AG04449 (cell line): ENCODE data around the gene ANKHD1.

Source experiments
- CTCF ChIA-PET: fragments of 350-600 bp; formaldehyde crosslinking; extraction: SDS; loops from one replicate; lab custom pipeline; 2021; ENCODE audit warnings: antibody characterized with exemption; lab: Yijun Ruan, JAX
- POLR2A ChIA-PET: fragments of 400-600, 350-600 bp; formaldehyde crosslinking; extraction: SDS; loops from one replicate; lab custom pipeline; 2020; ENCODE audit warnings: antibody characterized with exemption, inconsistent platforms; lab: Yijun Ruan, JAX
- DNase-seq: peaks from one replicate; pipeline ENCODE4 v3.0.0-alpha.2; 2010; ENCODE audit warnings: low read depth, low spot score
- H3K4me3 ChIP-seq: 2 replicates; pipeline ENCODE4 v1.5.1; 2011; ENCODE audit warnings: low read depth, mild to moderate bottlenecking, control low read depth, low read length
- CTCF ChIP-seq: IDR thresholded peaks from one replicate; pipeline ENCODE4 v1.5.1; 2011; ENCODE audit warnings: mild to moderate bottlenecking, moderate library complexity, low read length, control low read depth, inconsistent platforms; ENCODE audit not compliant: insufficient read depth; ENCODE audit errors: missing control alignments

Gene ANKHD1

GRCh38 chr5:140381972-140382371 is 19.7 kb upstream of the ANKHD1 start:
- ChIA-PET POLR2A (no interaction called here), CTCF (interaction anchor here (0.6 to 2.6 kb wide), 3 partner anchors 9 to 21 kb away, joined by 3 to 22 read pairs (median 8); no protein-coding TSS in a partner anchor)
- DNase-seq: no peak
- TF ChIP-seq CTCF: no peak
- H3K4me3 ChIP-seq: no peak overlapping the region

GRCh38 chr5:140382866-140383265 is 18.8 kb upstream of the ANKHD1 start:
- no peak for DNase-seq
- no peak overlapping the region for H3K4me3 ChIP-seq
- CTCF ChIA-PET: interaction anchor here (2.2 to 2.6 kb wide), 2 partner anchors 10 to 19 kb away, joined by 8 to 22 read pairs; no protein-coding TSS in a partner anchor
- POLR2A ChIA-PET: no interaction called here
- no peak for TF ChIP-seq CTCF

- no peak overlapping the region for H3K4me3 ChIP-seq
- no peak for TF ChIP-seq CTCF
- DNase-seq: no peak
- ChIA-PET CTCF (interaction anchor here (1.5 to 2.2 kb wide), 2 partner anchors 20 to 32 kb away, joined by 3 to 8 read pairs; no protein-coding TSS in a partner anchor), POLR2A (no interaction called here)
Measured at GRCh38 chr5:140383300-140383699, 18.3 kb upstream of the ANKHD1 start.

GRCh38 chr5:140388052-140388451 is 13.6 kb upstream of the ANKHD1 start:
- POLR2A ChIA-PET: no interaction called here

GRCh38 chr5:140391312-140391711 is 10.3 kb upstream of the ANKHD1 start:
- ChIA-PET CTCF (interaction anchor here (1.0 to 3.7 kb wide), 2 partner anchors 18 to 32 kb away, joined by 3 to 20 read pairs; no protein-coding TSS in a partner anchor), POLR2A (no interaction called here)
- no peak for DNase-seq
- no peak overlapping the region for H3K4me3 ChIP-seq
- TF ChIP-seq CTCF: no peak

More at GRCh38 chr5:140388052-140388451, 13.6 kb upstream of the ANKHD1 start:
- TF ChIP-seq CTCF: no peak
- no peak for DNase-seq
- CTCF ChIA-PET: interaction anchor here (0.9 to 3.8 kb wide), 4 partner anchors 10 to 147 kb away, joined by 4 to 23 read pairs (median 4); no protein-coding TSS in a partner anchor
- no peak overlapping the region for H3K4me3 ChIP-seq

- CTCF ChIA-PET: interaction anchor here (1.0 to 3.7 kb wide), 3 partner anchors 19 to 147 kb away, joined by 3 to 20 read pairs (median 5); no protein-coding TSS in a partner anchor
- POLR2A ChIA-PET: no interaction called here
- no peak for TF ChIP-seq CTCF
- no peak for DNase-seq
- H3K4me3 ChIP-seq: no peak overlapping the region
Measured at GRCh38 chr5:140391732-140392131, 9.9 kb upstream of the ANKHD1 start.
